ENCODE results near the gene AMOT.

Gene AMOT

DNA sequence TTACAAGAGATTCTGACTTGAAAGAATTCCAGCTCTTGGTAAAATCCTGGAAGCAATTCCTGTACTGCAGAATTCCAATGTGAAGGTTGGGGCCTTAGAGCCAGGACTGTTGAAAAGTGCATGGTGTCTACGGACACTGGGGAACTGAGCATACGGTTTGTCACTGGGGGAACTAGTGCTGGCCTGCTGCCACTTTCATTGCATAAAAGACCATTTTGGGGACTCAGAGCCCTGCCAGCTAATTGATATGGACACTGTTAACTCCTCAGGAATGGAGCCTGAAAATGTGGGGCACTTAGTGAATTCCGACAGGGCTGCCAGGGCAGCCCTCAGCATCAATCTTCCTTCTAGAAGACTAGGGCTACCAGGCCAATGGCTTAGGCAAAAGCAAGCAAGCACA is 55.9 kb downstream of the AMOT start:
- H3K36me3 ChIP-seq (replicated peaks; ENCODE audit: insufficient read depth, low read length) = no peaks in the 10 kb centered on the region
- H3K4me2 ChIP-seq (ENCODE audit: low read depth, low read length) = no peak overlapping the region

DNA sequence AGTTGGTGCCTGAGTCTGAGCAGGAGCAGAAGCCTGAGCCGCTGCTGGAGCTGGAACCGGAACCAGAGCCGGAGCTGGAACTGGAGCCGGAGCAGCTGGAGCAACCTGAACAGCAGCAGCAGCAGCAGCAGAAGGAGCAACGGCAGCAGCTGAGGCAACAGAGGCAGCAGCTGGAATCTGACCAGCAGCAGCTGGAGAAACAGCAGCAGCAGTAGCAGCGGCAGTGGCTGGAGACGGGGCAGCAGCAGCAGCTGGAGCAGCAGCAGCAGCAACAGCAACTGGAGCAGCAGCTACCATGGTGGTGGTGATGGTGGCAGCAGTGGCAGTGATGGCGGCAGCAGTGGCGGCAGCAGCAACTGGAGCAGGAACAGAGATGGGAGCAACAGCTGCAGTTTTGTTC is 61.5 kb downstream of the AMOT start:
- no peaks in the 10 kb centered on the region for H3K36me3 ChIP-seq (replicated peaks; ENCODE audit: insufficient read depth, low read length)
- no peaks in the 10 kb centered on the region for H3K79me2 ChIP-seq (ENCODE audit: low read length)
- no peaks in the 10 kb centered on the region for H3K9me3 ChIP-seq (replicated peaks; ENCODE audit: insufficient read depth, low read length)
- no peaks in the 10 kb centered on the region for H4K20me1 ChIP-seq (ENCODE audit: insufficient read depth, low read length)
- H3F3A ChIP-seq (ENCODE audit: insufficient read depth, low read length) = no peaks in the 10 kb centered on the region
- H3K4me3 ChIP-seq (ENCODE audit: low read length) = no peak overlapping the region
- H3K9ac ChIP-seq (ENCODE audit: low read length) = no peak overlapping the region
- no peaks in the 10 kb centered on the region for H3K4me1 ChIP-seq (ENCODE audit: low read length)
- H3K9me2 ChIP-seq (replicated peaks; ENCODE audit: insufficient read depth, low read length) = no peaks in the 10 kb centered on the region
- no peak overlapping the region for H3K4me2 ChIP-seq (ENCODE audit: low read depth, low read length)
- TF ChIP-seq EZH2 (optimal IDR thresholded peaks at IDR 0.05; ENCODE audit: low read depth, low read length) = no peak
- TF ChIP-seq EZH2phosphoT487 (IDR thresholded peaks at IDR 0.05; ENCODE audit: low read length) = no peak
- TF ChIP-seq, protein P1, sequence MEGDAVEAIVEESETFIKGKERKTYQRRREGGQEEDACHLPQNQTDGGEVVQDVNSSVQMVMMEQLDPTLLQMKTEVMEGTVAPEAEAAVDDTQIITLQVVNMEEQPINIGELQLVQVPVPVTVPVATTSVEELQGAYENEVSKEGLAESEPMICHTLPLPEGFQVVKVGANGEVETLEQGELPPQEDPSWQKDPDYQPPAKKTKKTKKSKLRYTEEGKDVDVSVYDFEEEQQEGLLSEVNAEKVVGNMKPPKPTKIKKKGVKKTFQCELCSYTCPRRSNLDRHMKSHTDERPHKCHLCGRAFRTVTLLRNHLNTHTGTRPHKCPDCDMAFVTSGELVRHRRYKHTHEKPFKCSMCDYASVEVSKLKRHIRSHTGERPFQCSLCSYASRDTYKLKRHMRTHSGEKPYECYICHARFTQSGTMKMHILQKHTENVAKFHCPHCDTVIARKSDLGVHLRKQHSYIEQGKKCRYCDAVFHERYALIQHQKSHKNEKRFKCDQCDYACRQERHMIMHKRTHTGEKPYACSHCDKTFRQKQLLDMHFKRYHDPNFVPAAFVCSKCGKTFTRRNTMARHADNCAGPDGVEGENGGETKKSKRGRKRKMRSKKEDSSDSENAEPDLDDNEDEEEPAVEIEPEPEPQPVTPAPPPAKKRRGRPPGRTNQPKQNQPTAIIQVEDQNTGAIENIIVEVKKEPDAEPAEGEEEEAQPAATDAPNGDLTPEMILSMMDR (IDR thresholded peaks at IDR 0.05; ENCODE audit: low read length) = no peak
- H2AFZ ChIP-seq (ENCODE audit: low read length) = no peak overlapping the region
- no peak overlapping the region for H3K27ac ChIP-seq (ENCODE audit: low read length)
- no peaks in the 10 kb centered on the region for H3K27me3 ChIP-seq (replicated peaks; ENCODE audit: insufficient read depth, low read length)
- DNase-seq = no peak

More for the DNA sequence above, 55.9 kb downstream of the AMOT start:
- H3F3A ChIP-seq (ENCODE audit: insufficient read depth, low read length) = no peaks in the 10 kb centered on the region
- H3K9me2 ChIP-seq (replicated peaks; ENCODE audit: insufficient read depth, low read length) = no peaks in the 10 kb centered on the region
- H3K9ac ChIP-seq (ENCODE audit: low read length) = no peak overlapping the region
- no peak overlapping the region for H2AFZ ChIP-seq (ENCODE audit: low read length)
- no peak overlapping the region for H3K27ac ChIP-seq (ENCODE audit: low read length)
- H3K4me1 ChIP-seq (ENCODE audit: low read length) = no peaks in the 10 kb centered on the region
- no peaks in the 10 kb centered on the region for H4K20me1 ChIP-seq (ENCODE audit: insufficient read depth, low read length)
- no peaks in the 10 kb centered on the region for H3K79me2 ChIP-seq (ENCODE audit: low read length)
- H3K9me3 ChIP-seq (replicated peaks; ENCODE audit: insufficient read depth, low read length) = no peaks in the 10 kb centered on the region
- no peaks in the 10 kb centered on the region for H3K27me3 ChIP-seq (replicated peaks; ENCODE audit: insufficient read depth, low read length)
- no peak overlapping the region for H3K4me3 ChIP-seq (ENCODE audit: low read length)
- TF ChIP-seq EZH2phosphoT487 (IDR thresholded peaks at IDR 0.05; ENCODE audit: low read length) (no peak), EZH2 (optimal IDR thresholded peaks at IDR 0.05; ENCODE audit: low read depth, low read length) (no peak)
- TF ChIP-seq, protein P1 (IDR thresholded peaks at IDR 0.05; ENCODE audit: low read length) = no peak
- DNase-seq = no peak

DNA sequence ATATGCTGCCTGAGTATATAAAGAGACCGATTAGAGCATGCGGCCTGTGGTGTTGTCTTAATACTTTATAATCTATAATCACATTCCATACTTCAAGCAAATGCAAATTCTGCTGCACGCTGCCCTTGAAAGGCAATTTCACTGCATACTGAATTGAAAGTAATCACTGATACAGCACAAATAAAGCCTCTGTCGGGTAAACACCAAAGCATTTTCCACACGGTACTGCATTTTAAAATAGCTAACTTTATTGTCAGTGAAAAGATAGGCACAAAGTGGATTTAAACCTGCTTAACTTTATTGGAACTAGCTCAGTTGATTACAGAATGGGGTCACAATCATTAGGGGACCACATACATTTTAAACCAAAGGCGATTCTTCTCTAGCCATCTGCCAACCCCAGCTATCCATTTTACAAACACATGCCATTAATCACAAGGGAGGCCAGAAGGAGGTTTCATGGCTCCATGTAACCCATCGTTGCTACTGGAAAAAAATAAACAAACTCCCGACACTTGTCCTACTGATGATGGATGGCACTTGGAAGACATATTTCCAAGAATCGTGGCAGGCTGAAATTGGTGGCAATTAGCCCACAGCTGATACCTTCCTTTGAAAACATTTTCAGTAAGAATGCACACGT is 65.9 kb downstream of the AMOT start:
- H3K4me3 ChIP-seq (ENCODE audit: low read length) = no peak overlapping the region
- no peak overlapping the region for H3K9ac ChIP-seq (ENCODE audit: low read length)
- no peak overlapping the region for H3K4me2 ChIP-seq (ENCODE audit: low read depth, low read length)

More for the DNA sequence above, 65.9 kb downstream of the AMOT start:
- H3K9me2 ChIP-seq (replicated peaks; ENCODE audit: insufficient read depth, low read length) = no peaks in the 10 kb centered on the region
- no peak for DNase-seq
- no peak overlapping the region for H2AFZ ChIP-seq (ENCODE audit: low read length)
- H3K79me2 ChIP-seq (ENCODE audit: low read length) = no peaks in the 10 kb centered on the region
- no peaks in the 10 kb centered on the region for H3F3A ChIP-seq (ENCODE audit: insufficient read depth, low read length)
- H3K9me3 ChIP-seq (replicated peaks; ENCODE audit: insufficient read depth, low read length) = no peaks in the 10 kb centered on the region
- TF ChIP-seq EZH2 (optimal IDR thresholded peaks at IDR 0.05; ENCODE audit: low read depth, low read length) = no peak
- TF ChIP-seq, protein P1 (IDR thresholded peaks at IDR 0.05; ENCODE audit: low read length) = no peak
- no peak overlapping the region for H3K27ac ChIP-seq (ENCODE audit: low read length)
- no peaks in the 10 kb centered on the region for H3K27me3 ChIP-seq (replicated peaks; ENCODE audit: insufficient read depth, low read length)
- H4K20me1 ChIP-seq (ENCODE audit: insufficient read depth, low read length) = no peaks in the 10 kb centered on the region
- H3K36me3 ChIP-seq (replicated peaks; ENCODE audit: insufficient read depth, low read length) = no peaks in the 10 kb centered on the region
- H3K4me1 ChIP-seq (ENCODE audit: low read length) = no peaks in the 10 kb centered on the region

Data from MM.1S (cell line).